Measurements from ENCODE around the gene RNPC3.

DNA sequence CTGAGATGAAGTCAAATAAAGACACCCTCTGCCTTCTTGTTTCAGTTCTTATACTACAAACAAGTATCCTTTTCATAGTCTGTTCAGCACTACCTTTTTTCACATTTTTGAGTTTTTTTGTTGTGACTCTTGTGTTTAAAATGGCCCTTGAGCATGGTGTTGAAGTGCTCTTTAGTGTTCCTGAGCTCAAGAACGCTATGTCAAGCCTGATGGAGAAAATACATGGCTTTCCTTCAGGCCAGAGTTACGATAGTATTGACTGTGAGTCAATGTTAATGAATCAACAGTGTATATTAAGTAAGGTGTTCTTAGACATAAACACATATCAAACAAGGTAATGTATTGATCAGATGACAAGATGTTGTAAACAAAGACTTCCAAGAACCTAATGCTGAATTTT lies 12.7 kb downstream of the RNPC3 start:
- TF ChIP-seq TCF12 (IDR thresholded peaks at IDR 0.05) (no peak), ZBTB33 (IDR thresholded peaks at IDR 0.05; ENCODE audit: borderline replicate concordance, low read depth) (no peak), RAD21 (IDR thresholded peaks at IDR 0.05; ENCODE audit: low read length) (no peak), SMC3 (IDR thresholded peaks at IDR 0.05; ENCODE audit: low read depth, low read length) (no peak), EZH2phosphoT487 (IDR thresholded peaks at IDR 0.05; ENCODE audit: borderline replicate concordance, low read depth) (no peak), MXI1 (IDR thresholded peaks at IDR 0.05; ENCODE audit: low read depth, low read length) (no peak), CHD2 (IDR thresholded peaks at IDR 0.05; ENCODE audit: low read length, partially characterized antibody) (no peak), PBX3 (IDR thresholded peaks at IDR 0.05) (no peak)
- TF ChIP-seq, protein P1, sequence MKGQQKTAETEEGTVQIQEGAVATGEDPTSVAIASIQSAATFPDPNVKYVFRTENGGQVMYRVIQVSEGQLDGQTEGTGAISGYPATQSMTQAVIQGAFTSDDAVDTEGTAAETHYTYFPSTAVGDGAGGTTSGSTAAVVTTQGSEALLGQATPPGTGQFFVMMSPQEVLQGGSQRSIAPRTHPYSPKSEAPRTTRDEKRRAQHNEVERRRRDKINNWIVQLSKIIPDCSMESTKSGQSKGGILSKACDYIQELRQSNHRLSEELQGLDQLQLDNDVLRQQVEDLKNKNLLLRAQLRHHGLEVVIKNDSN (IDR thresholded peaks at IDR 0.05; ENCODE audit: borderline replicate concordance, low read depth) = no peak
- TF ChIP-seq, protein P2, sequence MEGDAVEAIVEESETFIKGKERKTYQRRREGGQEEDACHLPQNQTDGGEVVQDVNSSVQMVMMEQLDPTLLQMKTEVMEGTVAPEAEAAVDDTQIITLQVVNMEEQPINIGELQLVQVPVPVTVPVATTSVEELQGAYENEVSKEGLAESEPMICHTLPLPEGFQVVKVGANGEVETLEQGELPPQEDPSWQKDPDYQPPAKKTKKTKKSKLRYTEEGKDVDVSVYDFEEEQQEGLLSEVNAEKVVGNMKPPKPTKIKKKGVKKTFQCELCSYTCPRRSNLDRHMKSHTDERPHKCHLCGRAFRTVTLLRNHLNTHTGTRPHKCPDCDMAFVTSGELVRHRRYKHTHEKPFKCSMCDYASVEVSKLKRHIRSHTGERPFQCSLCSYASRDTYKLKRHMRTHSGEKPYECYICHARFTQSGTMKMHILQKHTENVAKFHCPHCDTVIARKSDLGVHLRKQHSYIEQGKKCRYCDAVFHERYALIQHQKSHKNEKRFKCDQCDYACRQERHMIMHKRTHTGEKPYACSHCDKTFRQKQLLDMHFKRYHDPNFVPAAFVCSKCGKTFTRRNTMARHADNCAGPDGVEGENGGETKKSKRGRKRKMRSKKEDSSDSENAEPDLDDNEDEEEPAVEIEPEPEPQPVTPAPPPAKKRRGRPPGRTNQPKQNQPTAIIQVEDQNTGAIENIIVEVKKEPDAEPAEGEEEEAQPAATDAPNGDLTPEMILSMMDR (IDR thresholded peaks at IDR 0.05) = no peak
- TF ChIP-seq, protein P3, sequence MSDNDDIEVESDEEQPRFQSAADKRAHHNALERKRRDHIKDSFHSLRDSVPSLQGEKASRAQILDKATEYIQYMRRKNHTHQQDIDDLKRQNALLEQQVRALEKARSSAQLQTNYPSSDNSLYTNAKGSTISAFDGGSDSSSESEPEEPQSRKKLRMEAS (IDR thresholded peaks at IDR 0.05; ENCODE audit: low read depth) = no peak

Measured in SK-N-SH (cell line).